ENCODE results near the gene ZNF785. TPM values are rescaled to one million over a fixed set of nuclear protein-coding genes. Genes with fewer than 3 reads are reported as not detected.

The ZNF785 gene
- total RNA-seq, 1 donor from 2014 or later = 58.4 TPM

DNA sequence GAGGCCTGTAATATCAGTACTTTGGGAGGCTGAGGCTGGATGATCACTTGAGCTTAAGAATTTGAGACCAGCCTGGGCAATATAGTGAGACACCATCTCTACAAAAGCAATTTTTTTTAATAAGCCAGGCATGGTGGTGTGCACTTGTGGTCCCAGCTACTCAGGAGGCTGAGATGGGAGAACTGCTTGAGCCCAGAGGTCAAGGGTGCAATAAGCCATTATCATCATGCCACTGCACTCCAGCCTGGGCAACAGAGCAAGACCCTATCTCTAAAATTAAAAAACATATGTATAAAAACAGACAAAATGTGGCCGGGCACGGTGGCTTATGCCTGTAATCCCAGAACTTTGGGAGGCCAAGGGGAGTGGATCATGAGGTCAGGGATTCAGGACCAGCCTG, 3.2 kb upstream of the ZNF785 start:
- no peak overlapping the region for H3K4me3 Mint-ChIP-seq (ENCODE audit: unreplicated experiment)

DNA sequence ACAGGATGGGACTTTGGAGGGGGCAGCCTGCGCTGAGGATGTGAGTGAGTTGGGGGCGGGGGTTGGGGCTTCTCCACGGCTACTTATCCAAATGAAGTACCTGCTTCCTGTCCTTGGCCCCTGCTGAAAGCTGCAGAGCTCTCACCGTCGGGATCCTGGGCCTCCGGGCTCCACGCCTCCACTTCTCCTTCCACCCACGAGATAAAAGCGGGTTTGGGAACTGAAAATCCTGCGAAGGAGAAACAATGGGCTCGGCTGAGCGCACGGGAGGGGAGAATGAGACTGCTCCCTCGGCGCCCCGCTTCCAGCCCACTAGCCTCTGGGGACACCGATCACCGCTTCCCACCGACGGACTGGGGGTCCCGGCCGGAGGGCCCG, 486 bp downstream of the ZNF785 start:
- DNase-seq = peak; percentile 23
- H3K27ac Mint-ChIP-seq (ENCODE audit: unreplicated experiment) = peak overlapping the region; percentile 88
- TF ChIP-seq, protein P1, sequence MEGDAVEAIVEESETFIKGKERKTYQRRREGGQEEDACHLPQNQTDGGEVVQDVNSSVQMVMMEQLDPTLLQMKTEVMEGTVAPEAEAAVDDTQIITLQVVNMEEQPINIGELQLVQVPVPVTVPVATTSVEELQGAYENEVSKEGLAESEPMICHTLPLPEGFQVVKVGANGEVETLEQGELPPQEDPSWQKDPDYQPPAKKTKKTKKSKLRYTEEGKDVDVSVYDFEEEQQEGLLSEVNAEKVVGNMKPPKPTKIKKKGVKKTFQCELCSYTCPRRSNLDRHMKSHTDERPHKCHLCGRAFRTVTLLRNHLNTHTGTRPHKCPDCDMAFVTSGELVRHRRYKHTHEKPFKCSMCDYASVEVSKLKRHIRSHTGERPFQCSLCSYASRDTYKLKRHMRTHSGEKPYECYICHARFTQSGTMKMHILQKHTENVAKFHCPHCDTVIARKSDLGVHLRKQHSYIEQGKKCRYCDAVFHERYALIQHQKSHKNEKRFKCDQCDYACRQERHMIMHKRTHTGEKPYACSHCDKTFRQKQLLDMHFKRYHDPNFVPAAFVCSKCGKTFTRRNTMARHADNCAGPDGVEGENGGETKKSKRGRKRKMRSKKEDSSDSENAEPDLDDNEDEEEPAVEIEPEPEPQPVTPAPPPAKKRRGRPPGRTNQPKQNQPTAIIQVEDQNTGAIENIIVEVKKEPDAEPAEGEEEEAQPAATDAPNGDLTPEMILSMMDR (IDR thresholded peaks at IDR 0.05; ENCODE audit: partially characterized antibody, unreplicated experiment) = no peak
- H3K9me3 Mint-ChIP-seq (ENCODE audit: unreplicated experiment) = peaks cover 9% of the 10 kb centered on the region
- peaks cover 3% of the 10 kb centered on the region for H3K4me1 Mint-ChIP-seq (ENCODE audit: low read depth, unreplicated experiment)
- H3K27me3 Mint-ChIP-seq (ENCODE audit: unreplicated experiment) = peaks cover 6% of the 10 kb centered on the region
- peak overlapping the region; percentile 91 for H3K4me3 Mint-ChIP-seq (ENCODE audit: unreplicated experiment)
- no peaks in the 10 kb centered on the region for H3K36me3 Mint-ChIP-seq (ENCODE audit: unreplicated experiment)

More for the DNA sequence above, 3.2 kb upstream of the ZNF785 start:
- Mint-ChIP-seq H3K9me3 (ENCODE audit: unreplicated experiment) (peaks cover 6% of the 10 kb centered on the region), H3K27ac (ENCODE audit: unreplicated experiment) (no peak overlapping the region), H3K4me1 (ENCODE audit: low read depth, unreplicated experiment) (no peaks in the 10 kb centered on the region), H3K36me3 (ENCODE audit: unreplicated experiment) (peaks cover 4% of the 10 kb centered on the region), H3K27me3 (ENCODE audit: unreplicated experiment) (peaks cover 5% of the 10 kb centered on the region)
- no peak for DNase-seq
- TF ChIP-seq, protein P1 (IDR thresholded peaks at IDR 0.05; ENCODE audit: partially characterized antibody, unreplicated experiment) = no peak

DNA sequence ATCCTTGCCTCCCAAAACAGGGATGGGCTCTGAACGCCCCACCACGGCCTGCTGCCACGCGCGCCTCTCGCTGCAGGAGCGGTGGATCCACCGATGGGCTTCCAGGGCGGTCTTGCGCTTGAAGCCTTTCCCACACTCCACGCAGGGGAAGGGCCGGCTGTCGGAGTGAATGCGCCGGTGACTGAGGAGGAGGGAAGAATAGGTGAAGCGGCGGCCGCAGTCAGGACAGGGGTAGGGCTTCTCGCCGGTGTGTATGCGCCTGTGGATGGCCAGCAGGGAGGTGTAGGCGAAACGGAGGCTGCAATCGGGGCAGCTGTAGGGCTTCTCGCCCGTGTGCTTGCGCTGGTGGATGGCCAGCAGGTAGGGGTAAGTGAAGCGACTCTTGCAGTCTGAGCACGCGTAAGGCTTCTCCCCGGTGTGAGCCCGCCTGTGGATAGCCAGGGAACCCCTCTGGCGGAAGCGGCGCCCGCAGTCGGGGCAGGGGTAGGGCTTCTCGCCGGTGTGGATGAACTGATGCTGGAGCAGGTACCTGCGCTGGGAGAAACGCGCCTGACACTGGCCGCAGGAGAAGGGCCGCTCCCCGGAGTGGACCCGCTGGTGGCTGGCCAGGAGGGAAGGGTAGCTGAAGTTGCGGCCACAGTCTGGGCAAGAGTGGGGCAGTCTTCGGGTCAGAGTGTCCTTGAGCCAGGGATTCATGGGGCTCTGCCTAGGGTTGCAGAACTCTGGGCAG, 2.7 kb downstream of the ZNF785 start:
- peaks cover 3% of the 10 kb centered on the region for H3K4me1 Mint-ChIP-seq (ENCODE audit: low read depth, unreplicated experiment)
- H3K27me3 Mint-ChIP-seq (ENCODE audit: unreplicated experiment) = peaks cover 6% of the 10 kb centered on the region
- H3K27ac Mint-ChIP-seq (ENCODE audit: unreplicated experiment) = no peak overlapping the region
- H3K36me3 Mint-ChIP-seq (ENCODE audit: unreplicated experiment) = no peaks in the 10 kb centered on the region
- TF ChIP-seq, protein P1 (IDR thresholded peaks at IDR 0.05; ENCODE audit: partially characterized antibody, unreplicated experiment) = no peak
- no peak for DNase-seq
- H3K9me3 Mint-ChIP-seq (ENCODE audit: unreplicated experiment) = peaks cover 9% of the 10 kb centered on the region
- H3K4me3 Mint-ChIP-seq (ENCODE audit: unreplicated experiment) = peak overlapping the region; percentile 6

DNA sequence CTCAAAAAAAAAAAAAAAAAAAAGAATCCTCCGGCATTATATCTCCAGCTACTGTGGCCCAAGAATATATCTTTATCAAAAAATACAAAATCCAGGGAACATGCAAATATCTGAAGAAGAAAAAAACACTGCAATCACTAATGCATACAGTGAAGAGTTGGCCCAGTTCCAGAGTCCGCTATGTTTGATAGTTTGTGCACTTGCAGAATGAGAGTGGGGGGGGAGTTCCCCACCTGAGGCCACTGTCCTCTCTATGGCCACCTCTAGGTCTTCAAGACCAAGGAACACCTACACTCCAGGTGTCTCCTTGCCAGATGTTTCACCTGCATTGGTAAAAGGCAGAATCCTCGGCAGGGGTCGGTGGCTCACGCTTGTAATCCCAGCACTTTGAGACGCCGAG, 4.0 kb downstream of the ZNF785 start:
- Mint-ChIP-seq H3K36me3 (ENCODE audit: unreplicated experiment) (no peaks in the 10 kb centered on the region), H3K27me3 (ENCODE audit: unreplicated experiment) (peaks cover 6% of the 10 kb centered on the region), H3K4me3 (ENCODE audit: unreplicated experiment) (peak overlapping the region; percentile 46), H3K9me3 (ENCODE audit: unreplicated experiment) (peaks cover 9% of the 10 kb centered on the region), H3K4me1 (ENCODE audit: low read depth, unreplicated experiment) (peaks cover 3% of the 10 kb centered on the region), H3K27ac (ENCODE audit: unreplicated experiment) (no peak overlapping the region)
- TF ChIP-seq, protein P1 (IDR thresholded peaks at IDR 0.05; ENCODE audit: partially characterized antibody, unreplicated experiment) = no peak
- no peak for DNase-seq

DNA sequence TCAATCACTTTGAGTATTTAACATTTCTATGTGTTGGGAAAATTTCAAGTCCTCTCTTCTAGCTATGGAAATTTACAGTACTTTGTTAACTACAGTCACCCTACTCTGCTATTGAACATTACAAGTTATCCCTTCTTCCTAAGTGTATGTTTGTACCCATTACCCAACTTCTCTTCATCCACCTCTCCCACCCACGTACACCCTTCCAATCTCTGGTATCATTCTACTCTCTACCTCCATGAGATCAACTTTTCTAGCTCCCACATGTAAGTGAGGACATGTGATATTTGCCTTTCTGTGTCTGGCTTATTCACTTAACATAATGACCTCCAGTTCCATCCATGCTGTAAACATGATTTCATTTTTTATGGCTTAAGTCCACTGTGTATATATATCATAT, 10.8 kb downstream of the ZNF785 start:
- TF ChIP-seq, protein P1 (IDR thresholded peaks at IDR 0.05; ENCODE audit: partially characterized antibody, unreplicated experiment) = no peak
- no peak for DNase-seq
- H3K36me3 Mint-ChIP-seq (ENCODE audit: unreplicated experiment) = no peaks in the 10 kb centered on the region
- H3K9me3 Mint-ChIP-seq (ENCODE audit: unreplicated experiment) = peaks cover 7% of the 10 kb centered on the region
- peak overlapping the region; percentile 20 for H3K4me3 Mint-ChIP-seq (ENCODE audit: unreplicated experiment)
- H3K27ac Mint-ChIP-seq (ENCODE audit: unreplicated experiment) = no peak overlapping the region
- peaks cover 4% of the 10 kb centered on the region for H3K27me3 Mint-ChIP-seq (ENCODE audit: unreplicated experiment)
- peaks cover 9% of the 10 kb centered on the region for H3K4me1 Mint-ChIP-seq (ENCODE audit: low read depth, unreplicated experiment)

Measured in glutamatergic neuron (in vitro differentiated cells).